Measurements from ENCODE around the gene FARP1. TPM values are rescaled to one million over a fixed set of nuclear protein-coding genes. Genes with fewer than 3 reads are reported as not detected.

FARP1 gene
- total and polyA plus RNA-seq, 8 donors = 11.6 to 319 (median 70.3) TPM

DNA sequence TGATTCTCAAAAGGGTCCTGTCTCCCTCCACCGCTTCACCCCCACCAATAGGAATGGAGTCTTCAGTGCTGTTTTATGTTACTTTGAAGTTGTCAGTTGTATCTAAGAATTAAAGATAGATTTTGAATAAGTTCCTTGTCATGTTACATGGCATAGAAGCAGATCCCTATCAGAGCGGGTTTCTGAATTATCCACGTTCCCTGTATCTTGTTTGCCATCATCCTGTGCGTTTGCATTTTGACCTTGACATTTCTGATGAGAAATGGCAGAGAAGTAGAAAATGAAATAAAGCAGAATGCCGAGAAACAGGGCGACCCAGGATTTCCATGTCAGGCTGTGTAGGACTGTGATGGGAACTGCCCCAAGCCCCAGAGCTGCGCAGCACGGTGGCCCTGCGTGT lies 154.9 kb downstream of the FARP1 start:
- peaks cover 40 to 78% (median 63%) of the 10 kb centered on the region in 4 donors for H3K4me1 ChIP-seq
- no peaks in the 10 kb centered on the region for H3K36me3 ChIP-seq
- TF ChIP-seq POLR2A (IDR thresholded peaks at IDR 0.05) = no peak
- no peak for TF ChIP-seq EP300 (IDR thresholded peaks at IDR 0.05)
- no peak for TF ChIP-seq POLR2AphosphoS5 (IDR thresholded peaks at IDR 0.05)
- TF ChIP-seq, protein P1, sequence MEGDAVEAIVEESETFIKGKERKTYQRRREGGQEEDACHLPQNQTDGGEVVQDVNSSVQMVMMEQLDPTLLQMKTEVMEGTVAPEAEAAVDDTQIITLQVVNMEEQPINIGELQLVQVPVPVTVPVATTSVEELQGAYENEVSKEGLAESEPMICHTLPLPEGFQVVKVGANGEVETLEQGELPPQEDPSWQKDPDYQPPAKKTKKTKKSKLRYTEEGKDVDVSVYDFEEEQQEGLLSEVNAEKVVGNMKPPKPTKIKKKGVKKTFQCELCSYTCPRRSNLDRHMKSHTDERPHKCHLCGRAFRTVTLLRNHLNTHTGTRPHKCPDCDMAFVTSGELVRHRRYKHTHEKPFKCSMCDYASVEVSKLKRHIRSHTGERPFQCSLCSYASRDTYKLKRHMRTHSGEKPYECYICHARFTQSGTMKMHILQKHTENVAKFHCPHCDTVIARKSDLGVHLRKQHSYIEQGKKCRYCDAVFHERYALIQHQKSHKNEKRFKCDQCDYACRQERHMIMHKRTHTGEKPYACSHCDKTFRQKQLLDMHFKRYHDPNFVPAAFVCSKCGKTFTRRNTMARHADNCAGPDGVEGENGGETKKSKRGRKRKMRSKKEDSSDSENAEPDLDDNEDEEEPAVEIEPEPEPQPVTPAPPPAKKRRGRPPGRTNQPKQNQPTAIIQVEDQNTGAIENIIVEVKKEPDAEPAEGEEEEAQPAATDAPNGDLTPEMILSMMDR (IDR thresholded peaks at IDR 0.05) = no peak
- intact Hi-C loops (cut with DNase I; ENCODE audit: low total_unique reads) = no loop called here
- H3K27me3 ChIP-seq = no peaks in the 10 kb centered on the region
- no peak overlapping the region for H3K4me3 ChIP-seq
- H3K9me3 ChIP-seq = no peaks in the 10 kb centered on the region
- DNase-seq = no peak
- H3K27ac ChIP-seq = no peak overlapping the region
- 78 to 88% (median 81%) methylated on average over 9 of the region's 9 CpGs for WGBS, 5 donors

DNA sequence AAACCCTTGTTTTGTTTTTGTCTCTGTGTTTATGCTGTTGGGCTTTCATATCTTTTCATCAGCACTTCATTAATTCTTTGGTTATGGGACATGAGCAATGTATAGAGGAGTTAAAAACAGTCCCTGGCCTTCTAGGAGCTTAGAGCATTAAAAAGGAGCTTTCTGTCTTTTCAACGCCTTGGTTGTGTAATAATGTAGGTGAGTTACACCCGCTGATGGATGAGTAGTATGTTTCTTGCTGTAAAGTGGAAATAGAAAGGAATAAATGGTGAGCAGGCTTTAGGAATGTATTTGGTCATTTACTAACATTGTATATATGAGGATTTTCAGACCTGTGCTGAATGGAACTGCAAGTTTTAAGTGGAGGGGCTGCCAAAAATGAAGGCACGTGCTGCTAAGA lies 155.7 kb downstream of the FARP1 start:
- Histone ChIP-seq H3K36me3 (no peaks in the 10 kb centered on the region), H3K27me3 (no peaks in the 10 kb centered on the region), H3K27ac (no peak overlapping the region), H3K4me3 (no peak overlapping the region), H3K9me3 (no peaks in the 10 kb centered on the region), H3K4me1 (peaks cover 36 to 77% (median 57%) of the 10 kb centered on the region in 4 donors)
- DNase-seq = no peak
- no peak for TF ChIP-seq POLR2AphosphoS5 (IDR thresholded peaks at IDR 0.05)
- no peak for TF ChIP-seq POLR2A (IDR thresholded peaks at IDR 0.05)
- TF ChIP-seq, protein P1 (IDR thresholded peaks at IDR 0.05) = no peak
- TF ChIP-seq EP300 (IDR thresholded peaks at IDR 0.05) = no peak
- intact Hi-C loops (cut with DNase I; ENCODE audit: low total_unique reads) = no loop called here
- WGBS, 5 donors = 46 to 76% (median 52%) methylated on average over 3 of the region's 3 CpGs

DNA sequence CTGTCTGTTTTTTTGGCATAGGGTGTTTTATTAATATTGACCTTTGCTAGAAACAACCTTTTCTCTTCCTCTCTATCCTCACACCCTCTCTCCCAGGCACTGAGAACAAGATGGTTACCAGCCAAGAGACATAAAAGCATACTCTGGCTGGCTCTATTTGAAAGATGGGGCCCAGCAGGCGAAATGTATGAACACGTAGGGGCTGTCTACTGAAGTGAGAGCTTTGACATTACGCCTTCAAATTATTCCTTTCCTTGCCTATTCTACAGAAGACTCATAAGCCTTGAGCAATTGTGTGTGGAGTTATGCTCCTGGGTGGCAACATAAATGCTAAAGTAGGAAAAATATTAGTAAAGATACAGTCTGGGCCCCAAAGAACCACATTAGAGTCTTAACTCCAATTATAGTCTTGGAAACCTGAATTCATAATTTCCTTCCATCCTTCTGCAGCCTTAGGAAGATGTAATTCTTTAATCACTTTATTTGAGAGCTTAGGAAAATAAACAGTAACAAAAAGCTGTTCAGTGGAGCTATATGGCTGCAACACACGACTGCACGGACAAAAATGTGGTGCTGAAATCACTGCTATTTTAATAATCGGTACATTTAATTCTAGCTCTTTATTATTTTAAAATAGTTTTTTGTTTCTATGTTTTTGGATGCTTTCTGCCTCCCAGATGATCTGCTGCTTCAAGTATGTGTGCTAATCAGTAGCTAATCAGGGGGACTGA lies 156.5 kb downstream of the FARP1 start:
- intact Hi-C loops (cut with DNase I; ENCODE audit: low total_unique reads) = no loop called here
- H3K4me3 ChIP-seq = no peak overlapping the region
- H3K4me1 ChIP-seq = peaks cover 31 to 76% (median 51%) of the 10 kb centered on the region in 4 donors
- no peak for DNase-seq
- no peaks in the 10 kb centered on the region for H3K27me3 ChIP-seq
- H3K27ac ChIP-seq = peak overlapping the region in 4 of 5 donors; percentile 69 to 83 (median 80)
- TF ChIP-seq POLR2AphosphoS5 (IDR thresholded peaks at IDR 0.05) (no peak), POLR2A (IDR thresholded peaks at IDR 0.05) (no peak), EP300 (IDR thresholded peaks at IDR 0.05) (no peak)
- TF ChIP-seq, protein P1 (IDR thresholded peaks at IDR 0.05) = no peak
- no peaks in the 10 kb centered on the region for H3K36me3 ChIP-seq
- 52 to 64% (median 54%) methylated on average over 6 of the region's 6 CpGs for WGBS, 5 donors
- no peaks in the 10 kb centered on the region for H3K9me3 ChIP-seq

DNA sequence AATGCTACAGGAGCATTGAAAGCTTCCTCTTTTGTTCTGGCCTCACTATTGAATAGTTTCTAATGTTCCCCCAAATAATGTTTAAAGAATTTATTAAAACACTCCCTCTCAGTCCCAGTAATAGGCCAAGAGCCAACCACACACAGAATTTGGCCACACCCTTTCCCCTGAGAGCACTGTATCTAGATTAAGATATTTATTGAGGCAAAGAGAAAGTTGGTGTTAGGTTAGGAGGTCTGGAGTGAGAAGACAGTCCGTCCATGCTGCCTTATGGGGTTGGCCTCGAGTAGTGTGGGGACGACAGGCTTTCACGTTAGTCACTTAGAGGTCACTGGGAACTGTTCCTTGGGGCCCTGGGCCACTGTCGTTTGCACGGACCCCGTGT lies 157.1 kb downstream of the FARP1 start:
- H3K4me3 ChIP-seq = no peak overlapping the region
- H3K36me3 ChIP-seq = no peaks in the 10 kb centered on the region
- H3K4me1 ChIP-seq = peaks cover 31 to 80% (median 51%) of the 10 kb centered on the region in 4 donors
- WGBS, 5 donors = 23 to 43% (median 25%) methylated on average over 7 of the region's 7 CpGs
- no peak for DNase-seq
- intact Hi-C loops (cut with DNase I; ENCODE audit: low total_unique reads) = no loop called here
- no peaks in the 10 kb centered on the region for H3K9me3 ChIP-seq
- H3K27ac ChIP-seq = peak overlapping the region; percentile 30 to 83 (median 78)
- no peak for TF ChIP-seq EP300 (IDR thresholded peaks at IDR 0.05)
- TF ChIP-seq, protein P1 (IDR thresholded peaks at IDR 0.05) = no peak
- TF ChIP-seq POLR2A (IDR thresholded peaks at IDR 0.05) = no peak
- TF ChIP-seq POLR2AphosphoS5 (IDR thresholded peaks at IDR 0.05) = no peak
- no peaks in the 10 kb centered on the region for H3K27me3 ChIP-seq
